A172 (cell line): Measurements from ENCODE around the gene MT4. TPM values are rescaled to one million over a fixed set of nuclear protein-coding genes. Genes with fewer than 3 reads are reported as not detected.

Source experiments
- DNase-seq: peaks from one replicate; pipeline ENCODE4 v3.0.0-alpha.2; 2015; ENCODE audit warnings: low spot score
- total RNA-seq: library from RNA; depleted of rRNA; stranded (reverse); fragments of >200 nt; shearing (Covaris generic); gene quantifications from 2 replicates; pipeline ENCODE4 v1.2.3, GENCODE V29; 2014; rRNA removed

Gene MT4
- total RNA-seq: not detected in 2 replicates

DNA sequence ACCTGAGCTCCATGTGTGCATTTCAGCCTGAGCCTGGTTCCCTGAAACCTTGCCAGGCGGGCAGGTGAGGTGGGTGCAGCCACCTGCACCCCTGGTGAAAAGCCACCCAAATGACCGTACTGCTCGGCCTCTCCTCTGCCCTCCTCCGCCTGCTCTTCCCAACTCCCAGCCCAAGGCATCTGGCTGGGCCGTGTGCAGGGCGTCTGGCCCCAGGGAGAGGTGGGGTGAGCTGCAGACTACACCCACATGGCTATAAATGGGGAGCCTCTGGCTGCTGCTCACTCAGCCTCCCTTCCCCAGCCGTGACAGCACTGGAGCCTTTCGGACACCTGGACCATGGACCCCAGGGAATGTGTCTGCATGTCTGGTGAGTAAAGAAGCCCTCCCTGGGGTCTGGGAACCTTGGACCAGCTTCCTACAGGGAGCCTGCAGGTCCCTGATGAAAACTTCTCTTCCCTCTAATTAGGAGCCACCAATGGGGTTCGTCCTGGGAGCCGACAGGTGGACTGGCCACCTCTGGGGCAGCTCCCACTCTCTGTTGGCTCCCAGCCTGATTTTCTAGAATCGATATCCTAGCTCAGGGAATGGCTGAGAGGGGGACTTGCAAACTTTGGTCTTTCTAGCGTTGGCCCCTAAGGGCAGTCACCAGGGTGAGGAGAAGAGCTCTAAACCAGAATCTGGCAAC is at the start of gene MT4:
Gene MT4, plus strand, starts transcription at position 281 of the 685 bp plus-strand sequence. Its CDS starts 56 bp downstream, at position 337.
- no peak for DNase-seq

DNA sequence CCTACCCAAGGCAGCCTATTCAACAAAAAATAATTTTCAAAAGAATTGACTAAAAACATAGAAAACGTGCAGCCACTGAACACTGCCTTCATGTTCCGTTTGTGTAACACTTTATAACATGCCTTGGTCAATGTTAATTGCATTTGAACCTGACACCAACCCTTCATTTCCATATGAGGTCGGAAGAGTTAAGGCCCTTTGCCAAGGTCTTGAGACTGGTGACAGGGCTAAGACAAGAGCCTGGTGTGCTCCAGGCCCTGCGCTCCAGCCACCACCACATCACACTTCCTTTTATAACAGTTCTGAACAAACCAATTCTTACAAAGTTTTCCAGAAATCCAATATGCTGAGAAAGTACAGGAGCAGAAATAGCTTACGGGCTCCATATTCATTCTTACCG is 49.2 kb upstream of the MT4 start:
- DNase-seq: no peak

DNA sequence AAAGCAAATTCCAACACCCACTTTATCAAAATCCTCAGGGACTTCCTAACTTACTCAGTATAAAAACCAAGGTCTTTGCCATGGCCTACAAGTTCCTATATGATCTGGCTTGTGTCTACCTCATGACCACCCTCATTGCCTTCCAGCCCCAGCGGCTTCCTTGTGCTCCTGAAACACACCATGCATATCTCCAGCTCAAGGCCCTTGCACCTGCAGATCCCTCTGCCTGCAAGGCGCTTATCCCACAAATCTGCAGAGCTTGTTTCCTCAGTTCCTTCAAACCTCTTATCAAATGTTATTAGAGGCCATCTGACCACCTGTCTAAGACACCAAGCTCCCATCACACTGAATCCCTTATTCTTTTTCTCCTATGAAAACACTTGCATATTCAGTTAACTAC is 47.7 kb upstream of the MT4 start:
- DNase-seq: no peak

DNA sequence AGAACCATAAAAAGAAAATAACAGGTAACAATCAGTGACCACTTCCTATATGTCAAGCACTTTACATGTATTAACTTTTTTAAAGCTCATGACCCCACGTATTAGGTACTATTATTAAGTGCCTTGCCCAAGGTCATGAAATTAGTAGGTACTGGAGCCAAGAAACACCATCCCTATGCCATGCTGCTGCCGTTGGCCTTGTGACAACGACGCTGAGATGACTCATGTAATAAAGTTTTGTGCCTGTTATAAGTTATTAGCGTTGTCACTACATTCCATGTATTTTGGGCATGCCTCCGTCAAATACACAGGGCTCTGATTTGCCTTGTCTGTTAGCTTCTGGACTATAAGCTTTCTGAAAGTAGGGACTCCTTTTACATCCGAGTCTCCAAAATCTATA is 46.4 kb upstream of the MT4 start:
- DNase-seq: peak; percentile 27

DNA sequence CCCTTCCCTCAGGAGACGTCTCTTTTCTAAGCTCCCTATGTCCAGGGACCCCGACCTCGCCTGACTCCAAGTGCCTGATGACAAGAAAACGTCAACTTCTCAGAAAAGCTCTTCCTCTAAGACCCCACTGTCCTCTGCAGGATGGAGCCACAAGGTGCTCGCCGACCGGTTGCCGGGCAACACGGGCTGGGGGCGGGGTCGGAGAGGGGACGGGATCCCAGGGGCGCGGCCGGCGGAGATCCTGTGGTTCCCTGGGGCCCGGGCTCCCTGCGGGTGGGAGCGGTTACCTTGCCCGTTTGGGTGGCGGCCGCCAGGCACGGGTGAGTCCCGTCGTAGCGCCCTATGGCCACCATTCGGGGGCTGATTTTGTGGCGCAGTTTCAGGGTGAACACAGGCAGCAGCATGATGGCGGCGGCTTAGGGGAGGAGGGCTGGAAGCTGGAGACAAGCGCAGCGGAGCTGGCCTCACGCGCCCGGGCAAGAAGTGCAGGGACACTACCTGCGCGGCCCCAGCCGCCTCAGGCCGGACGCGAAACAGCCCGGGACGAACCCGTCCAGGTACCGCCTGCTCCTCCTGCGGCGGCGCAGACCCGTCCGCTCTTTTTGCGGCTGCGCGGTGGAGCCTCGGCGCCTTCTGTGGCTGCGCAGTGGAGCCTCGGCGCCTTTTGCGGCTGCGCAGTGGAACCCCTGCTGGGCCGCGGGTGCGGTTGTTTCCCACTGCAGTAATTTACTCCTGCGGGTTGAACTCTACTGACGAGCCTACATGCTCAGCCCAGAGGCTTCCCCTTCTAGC is 45.2 kb upstream of the MT4 start, which contains the start of gene BBS2:
Gene BBS2, minus strand, starts transcription at position 566 of the 792 bp plus-strand sequence. Its CDS starts 162 bp downstream, at position 404.
- DNase-seq: peak; percentile 69

DNA sequence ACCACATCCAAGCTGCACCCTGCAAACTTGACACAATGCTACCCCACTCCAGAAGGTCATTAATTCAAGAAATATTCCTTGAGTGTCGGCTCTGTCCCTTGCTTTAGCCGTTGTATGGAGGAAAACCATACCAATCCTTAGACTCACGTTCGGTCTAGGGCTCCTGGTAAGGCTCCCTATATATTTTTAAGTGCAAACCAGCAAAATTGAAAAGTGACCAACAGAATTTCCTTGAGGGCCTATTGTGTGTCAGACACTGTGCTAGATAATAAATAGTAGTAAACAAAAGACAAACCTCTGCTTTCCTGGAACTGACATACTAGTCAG is 44.7 kb upstream of the MT4 start:
- DNase-seq: no peak

DNA sequence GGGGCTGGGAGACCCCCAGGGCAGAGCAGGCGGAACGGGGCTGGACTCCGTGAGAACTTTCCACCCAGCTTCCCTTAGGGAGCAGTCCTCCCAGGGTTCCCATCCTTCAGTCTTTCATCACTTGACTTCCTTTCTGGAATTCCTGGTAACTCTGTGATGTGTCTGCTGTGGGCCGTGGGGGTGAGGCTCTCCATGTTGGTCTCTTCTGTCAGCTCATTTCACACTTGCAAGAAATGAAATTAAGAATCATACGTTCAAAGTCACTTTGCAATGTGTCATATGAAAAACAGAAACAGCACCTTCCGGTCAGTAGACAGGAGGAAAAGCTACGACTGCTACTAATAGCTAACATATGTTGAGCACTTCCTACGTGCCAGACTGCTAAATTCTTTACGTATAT is 39.6 kb upstream of the MT4 start:
- no peak for DNase-seq

DNA sequence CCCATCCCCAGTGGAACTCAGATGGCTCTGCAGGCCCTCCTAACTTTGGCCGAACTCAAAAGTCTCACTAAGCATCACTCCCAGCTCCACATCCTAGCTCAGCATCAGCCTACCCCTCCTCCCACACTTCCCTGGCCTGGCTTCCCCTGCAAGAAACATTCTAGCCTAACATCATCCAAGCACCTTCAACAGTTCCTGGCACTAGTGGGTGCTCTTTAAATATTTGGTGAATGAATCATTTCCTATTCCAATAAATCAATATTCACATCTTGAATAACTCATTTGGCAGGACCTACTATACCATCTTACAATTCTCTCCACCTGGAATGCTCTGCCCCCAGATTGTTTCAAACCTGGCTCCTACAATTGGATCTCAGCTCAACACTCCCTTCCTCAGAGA is 34.0 kb upstream of the MT4 start:
- peak; percentile 47 for DNase-seq

DNA sequence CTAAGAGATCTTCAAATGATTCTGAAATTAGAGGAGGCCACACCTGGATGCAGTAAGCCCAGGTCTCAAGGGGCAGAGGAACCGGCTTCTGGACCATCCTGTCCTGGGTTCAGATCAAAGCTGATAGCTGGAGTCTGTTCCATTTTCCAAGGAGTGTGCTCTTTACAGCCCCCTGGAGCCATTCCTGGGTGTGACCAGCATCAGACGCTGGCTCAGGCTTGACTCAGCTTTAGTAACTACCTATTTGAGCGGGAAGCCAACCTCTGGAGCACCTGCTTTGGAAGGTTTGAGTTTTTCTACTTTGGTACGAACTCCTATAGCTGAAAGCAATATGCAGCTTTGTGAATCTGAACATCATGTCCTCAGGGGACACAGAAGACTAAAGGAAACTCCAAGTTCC is 32.2 kb upstream of the MT4 start:
- DNase-seq: no peak

DNA sequence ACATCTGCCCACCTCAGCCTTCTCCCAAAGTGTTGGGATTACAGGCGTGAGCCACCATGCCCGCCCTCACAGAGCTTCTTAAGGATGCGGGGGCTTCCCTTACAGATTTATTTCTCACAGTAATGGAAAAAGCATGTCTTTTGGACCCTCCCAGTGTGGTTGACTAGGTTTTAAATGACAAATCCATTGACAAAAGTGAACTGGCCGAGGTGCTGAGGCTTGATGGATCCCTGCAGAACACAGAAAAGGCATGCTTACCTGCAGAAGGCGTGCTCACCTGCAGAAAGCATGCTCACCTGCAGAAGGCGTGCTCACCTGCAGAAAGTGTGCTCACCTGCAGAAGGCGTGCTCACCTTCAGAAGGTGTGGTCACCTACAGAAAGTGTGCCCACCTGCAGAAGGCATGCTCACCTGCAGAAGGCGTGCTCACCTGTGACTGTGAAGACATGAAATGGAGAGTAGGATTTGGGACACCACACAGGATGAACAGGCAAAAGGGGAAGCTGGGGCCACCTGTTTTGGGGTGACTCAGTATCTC is 30.0 kb upstream of the MT4 start:
- DNase-seq: no peak

DNA sequence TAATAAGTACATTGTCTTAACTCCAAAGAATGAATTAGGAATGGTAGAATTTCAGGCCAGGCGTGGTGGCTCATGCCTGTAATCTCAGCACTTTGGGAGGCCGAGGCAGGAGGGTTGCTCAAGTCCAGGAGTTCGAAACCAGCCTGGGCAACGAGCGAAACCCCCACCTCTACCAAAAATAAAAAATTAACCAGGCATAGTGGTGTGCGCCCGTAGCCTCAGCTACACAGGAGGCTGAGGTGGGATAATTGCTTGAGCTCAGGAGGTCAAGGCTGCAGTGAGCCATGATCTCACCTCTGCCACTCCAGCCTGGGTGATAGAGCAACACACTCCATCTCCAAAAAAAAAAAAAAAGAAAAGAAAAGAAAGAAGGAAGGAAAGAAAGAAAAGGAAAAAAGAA is 26.5 kb upstream of the MT4 start:
- DNase-seq: no peak

DNA sequence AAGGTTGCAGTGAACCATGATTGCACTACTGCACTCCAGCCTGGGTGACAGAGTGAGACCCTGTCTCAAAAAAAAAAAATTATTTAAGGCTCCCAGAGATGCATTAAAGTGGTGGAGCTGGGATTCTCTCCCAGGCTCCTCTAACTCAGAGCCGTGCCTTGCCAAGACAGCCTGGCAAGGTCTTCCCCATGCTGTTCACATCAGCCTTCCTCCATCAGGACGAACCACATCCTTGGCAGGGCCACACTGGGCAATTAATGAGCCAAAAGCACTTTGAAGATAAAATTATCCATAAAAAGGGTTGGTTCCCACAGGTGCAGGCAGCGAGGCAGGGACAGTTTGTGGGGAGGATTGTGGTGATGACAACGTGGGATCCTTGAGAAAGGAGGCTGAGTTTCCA is 25.2 kb upstream of the MT4 start:
- DNase-seq: no peak

DNA sequence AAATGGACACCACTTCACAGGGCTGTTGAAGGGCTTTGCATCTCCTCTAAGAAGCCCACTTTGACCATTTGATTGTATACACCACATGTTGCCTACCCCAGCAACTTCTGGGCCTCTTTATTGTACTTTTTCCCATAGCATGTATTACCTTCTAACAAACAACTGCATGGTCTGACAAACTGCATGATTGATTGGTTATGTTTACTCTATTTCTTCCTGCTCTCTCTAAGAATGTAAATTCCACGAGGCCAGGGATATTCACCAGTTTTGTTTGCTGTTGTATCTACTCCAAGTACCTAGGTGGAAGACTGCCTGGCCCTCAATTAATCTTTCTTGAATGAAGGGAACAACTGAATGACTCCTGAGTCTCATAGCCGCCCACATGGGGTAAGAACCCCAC is 22.8 kb upstream of the MT4 start:
- DNase-seq: no peak

DNA sequence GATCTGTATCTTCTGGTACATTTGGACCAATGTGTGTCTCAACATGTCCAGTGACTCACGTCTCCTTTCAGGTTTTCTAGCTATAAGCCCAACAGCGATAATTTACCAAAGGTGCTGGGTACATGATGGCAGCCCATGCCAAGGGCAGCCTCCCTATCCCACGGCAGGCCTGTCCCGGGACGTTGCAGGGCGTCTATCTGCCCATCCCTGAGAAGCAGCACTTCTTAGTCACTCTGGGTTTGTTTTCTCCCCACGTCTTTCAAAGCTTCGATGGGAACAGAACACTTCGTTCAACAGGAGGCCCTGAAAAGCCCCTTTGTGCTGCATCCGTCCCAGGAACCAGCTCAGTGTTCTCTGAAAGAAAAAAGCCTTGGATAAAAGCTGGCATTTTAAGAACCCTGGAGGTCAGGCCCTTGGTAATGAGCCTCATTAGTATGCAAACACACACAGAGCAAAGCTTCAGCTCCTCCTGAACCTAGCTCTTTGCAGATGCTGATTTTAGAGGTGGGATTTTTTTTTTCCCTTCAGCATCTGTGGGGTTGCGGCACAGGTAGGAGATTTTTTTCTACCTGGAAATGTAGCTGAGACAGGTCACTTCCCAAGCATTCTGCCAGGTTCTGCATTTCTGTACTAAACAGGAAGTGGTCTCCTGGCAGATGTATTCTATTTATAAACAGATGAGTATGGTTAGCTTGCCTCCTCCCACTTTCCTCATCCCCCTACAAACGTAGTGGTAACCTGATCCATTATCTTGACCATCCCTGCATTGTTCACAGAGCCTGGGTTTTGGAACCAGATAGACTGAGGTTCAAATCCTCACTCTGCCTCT is 17.5 kb upstream of the MT4 start:
- DNase-seq: peak; percentile 83

DNA sequence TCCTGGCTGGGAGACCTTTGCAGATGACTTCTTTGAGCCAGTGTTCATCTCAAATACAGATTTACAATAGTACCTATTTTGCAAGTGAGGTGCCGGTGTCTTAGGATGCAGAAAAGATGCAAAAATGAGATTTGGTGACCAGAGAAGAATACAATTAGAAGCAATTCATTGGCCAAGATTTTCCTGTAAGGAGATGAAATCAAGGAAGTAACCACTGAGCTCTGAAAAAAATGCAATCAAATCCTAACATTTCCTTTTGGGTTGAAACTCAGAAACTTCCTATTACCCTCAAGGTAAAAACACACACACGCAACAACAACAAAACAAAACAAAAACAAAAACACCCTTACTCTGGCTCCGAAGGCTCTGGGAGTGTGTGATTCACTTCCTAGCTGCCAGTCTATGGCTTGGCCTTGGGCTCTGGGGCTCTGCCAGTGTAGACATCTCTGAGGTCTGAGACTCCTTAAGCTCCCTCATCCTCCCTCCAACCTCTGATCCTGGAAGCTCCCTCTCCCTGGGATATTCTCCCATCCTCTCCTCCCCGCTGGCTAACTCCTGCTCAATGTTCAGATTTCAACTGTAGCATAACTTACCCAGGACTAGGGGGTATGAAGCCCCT is 16.8 kb upstream of the MT4 start:
- peak; percentile 27 for DNase-seq

DNA sequence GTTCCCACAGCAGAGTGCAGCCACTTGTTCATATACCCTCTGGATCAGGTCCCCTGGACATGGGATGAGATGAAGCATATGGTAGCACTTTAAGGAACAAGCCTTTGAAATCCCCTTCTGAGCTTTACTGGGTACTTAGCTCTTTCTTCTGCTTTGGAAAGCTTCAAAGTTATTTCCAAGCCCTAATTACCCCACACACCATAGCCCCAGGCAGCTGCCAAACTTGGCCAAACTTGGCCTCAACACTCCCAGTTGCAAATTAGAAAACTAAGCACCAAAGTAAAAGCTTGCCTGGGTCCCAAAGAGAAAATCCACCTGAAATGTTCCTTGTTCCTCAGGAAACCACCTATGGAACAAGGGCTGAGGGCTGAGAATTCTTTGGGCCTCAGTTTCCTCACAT is 15.7 kb upstream of the MT4 start:
- no peak for DNase-seq

DNA sequence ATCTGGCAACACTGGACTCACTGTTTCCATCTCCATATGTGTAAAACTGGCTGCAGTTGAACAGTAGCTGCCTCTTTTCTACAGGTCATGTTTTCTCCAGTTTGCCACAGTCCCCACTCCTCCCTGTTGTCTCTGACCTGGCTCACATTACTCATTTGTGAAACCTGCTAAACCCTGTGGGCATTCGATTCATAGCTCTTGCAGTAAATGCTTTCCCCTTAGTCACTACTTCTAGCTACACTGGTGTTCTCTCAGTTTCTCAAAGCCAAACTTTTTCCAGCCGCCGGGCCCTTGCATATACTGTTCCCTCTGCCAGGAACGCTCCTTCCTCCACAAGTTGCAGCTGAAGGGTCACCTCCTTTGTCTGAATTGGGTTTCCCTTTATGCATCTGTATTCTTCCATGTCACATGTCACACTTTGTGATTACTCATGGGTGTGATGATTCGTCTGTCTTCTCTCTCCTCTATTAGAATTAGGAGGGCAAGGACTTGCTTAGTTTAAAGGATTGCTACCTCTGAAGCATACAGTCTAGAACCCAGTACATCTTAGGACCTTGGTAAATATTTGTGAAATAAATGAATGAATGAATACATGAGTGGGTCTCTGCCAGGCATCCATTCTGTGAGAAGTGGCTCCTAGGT is 15.0 kb upstream of the MT4 start:
- DNase-seq: no peak

DNA sequence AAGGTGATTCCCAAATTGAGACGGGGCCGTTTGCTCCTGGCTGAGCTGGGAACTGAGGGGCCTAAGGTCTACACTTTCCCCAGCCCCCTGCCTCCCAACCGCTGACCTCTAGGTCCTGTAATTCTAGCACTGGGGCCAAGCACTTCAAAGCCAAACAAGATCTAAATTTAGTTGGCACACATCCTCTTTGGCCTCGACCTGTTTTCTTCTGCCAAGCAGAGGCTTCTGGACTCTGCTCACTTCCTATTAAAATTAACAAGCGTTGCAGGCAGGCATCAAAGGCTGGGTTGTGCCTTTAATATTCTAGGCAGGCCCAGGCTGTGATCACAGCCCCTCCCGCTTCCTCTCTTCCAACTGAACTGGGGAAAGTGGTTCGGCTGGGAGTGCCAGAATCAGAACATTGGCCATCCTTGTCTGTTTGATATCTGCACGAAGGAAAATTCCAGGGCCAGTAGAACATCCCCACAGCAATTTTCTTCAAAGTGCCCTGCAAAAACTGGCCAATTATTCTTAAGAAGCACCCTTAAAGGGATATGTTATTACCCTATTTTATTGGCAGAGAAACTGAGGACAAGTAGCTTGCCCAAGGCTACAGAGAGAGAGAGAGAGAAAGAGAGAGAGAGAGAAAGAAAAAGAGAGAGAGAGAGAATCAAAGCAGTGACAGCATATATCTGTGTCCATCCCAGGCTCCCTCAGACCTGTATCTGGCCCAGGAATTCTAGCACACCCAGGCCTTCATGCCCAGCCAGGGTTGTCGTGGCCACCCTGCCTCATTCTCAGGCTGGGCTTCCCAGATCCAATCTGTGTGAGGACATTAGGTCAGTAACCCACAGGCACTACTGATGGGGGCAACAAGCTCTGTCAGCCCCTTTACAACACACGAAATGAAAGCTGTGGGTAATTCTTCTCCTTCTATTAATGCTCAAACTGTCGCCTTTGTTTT is 12.8 kb upstream of the MT4 start:
- DNase-seq: no peak

DNA sequence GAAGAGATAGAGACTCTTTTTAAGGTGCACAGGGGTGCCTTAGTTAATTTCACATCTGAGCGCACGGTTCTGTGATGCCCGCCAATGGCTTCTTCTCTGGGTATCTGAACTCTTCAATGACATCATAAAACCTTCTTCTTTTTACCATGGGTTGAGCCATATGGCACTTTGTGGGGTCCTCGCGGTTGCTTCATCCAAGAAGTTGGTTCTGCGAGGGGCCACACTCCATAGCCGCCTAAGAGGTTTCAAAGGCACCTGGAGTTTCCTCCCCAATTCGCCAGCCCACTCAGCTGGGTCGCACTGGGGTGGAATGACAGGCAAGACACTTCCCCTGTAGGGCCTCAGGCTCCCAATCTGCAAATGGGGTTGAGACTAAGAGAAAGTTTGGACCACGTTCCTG is 10.4 kb upstream of the MT4 start:
- DNase-seq: no peak
